GM12891 (cell line): ENCODE measurements around the gene ADIRF.

ENCODE experiments used
- POLR2A ChIP-seq: IDR thresholded peaks from 2 replicates; pipeline ENCODE4 v1.6.1; 2011; ENCODE audit warnings: low read depth, low read length, control low read depth
- POLR2AphosphoS5 ChIP-seq: IDR thresholded peaks from 2 replicates; pipeline ENCODE4 v1.6.1; 2011; ENCODE audit warnings: low read depth, low read length, control low read depth

- no peak for TF ChIP-seq POLR2AphosphoS5
- TF ChIP-seq POLR2A, result no peak
These were observed 3.5 kb upstream of the ADIRF start for GRCh38 chr10:86964847-86965190.
